ENCODE results near the gene ATP5F1A. TPM values are rescaled to one million over a fixed set of nuclear protein-coding genes. Genes with fewer than 3 reads are reported as not detected.

The ATP5F1A gene
- total RNA-seq (2022) (349 and 401 TPM in 2 replicates), Bru-seq, nascent RNA (percentile 91 among the genes with signal in this experiment), BruChase-seq, experiment 1, labeled RNA remaining after a 2-hour chase (percentile 92 among the genes with signal in this experiment), BruChase-seq, experiment 2, labeled RNA remaining after a 6-hour chase (percentile 97 among the genes with signal in this experiment)
- long read RNA-seq, full-length matches to known transcripts, result 1,698 of 1,802 reads
- long read RNA-seq, partial matches to known transcripts, result 82 of 1,802 reads
- long read RNA-seq, other reads (novel, unspliced or antisense), result 22 of 1,802 reads

DNA sequence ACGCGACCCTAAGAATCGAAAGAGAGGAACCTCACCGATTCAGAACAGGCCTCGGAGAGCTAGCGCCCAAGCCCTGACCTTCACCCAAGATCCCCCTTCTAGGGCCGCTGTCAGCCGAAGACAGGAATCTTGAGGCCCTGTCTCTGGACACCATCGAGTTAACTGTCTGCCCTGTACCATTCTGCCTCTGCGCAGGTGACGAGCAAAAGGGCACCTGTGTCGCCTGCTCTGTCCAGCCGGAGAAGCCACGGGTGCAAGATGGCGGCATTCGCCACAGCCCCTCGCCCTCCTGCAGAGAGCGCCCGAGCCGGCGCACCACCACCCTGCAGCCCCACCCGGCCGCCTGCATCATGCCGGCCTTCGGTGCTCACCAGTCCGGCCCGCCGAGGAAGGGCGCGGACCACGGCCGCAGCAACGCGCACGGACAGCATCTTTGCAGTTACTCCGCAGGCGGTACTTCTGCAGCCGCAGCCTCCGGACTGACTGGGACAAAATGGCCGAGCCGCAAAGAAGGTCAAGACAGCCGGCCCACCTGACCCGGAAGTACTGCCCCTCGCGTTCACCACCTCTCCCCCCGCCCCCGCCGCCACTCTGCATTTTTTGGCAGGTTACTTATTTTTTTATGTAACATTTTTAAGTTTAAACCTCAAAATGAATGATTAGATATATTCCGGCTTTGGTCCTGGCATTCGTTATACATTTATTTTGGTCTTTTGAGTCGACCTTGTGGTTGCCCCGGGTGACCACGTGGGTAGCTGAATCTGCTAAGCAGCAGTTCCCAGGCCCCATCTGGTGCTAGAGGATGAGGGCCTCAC, at the start of gene ATP5F1A:
Gene ATP5F1A (minus strand): TSS at position 496 of the 815 bp plus-strand sequence. CDS start 65 bp downstream, at position 431.
- Mint-ChIP-seq H3K36me3 (ENCODE audit: insufficient read depth, unreplicated experiment) (peaks cover 16% of the 10 kb centered on the region), H3K27ac (ENCODE audit: unreplicated experiment) (peak within 1 kb of the TSS; percentile 56), H3K4me3 (ENCODE audit: unreplicated experiment) (peak within 1 kb of the TSS; percentile 72), H3K9me3 (ENCODE audit: unreplicated experiment) (no peaks in the 10 kb centered on the region), H3K27me3 (ENCODE audit: insufficient read depth, unreplicated experiment) (no peaks in the 10 kb centered on the region), H3K4me1 (ENCODE audit: low read depth, unreplicated experiment) (no peaks in the 10 kb centered on the region)
- TF ChIP-seq, protein P1, sequence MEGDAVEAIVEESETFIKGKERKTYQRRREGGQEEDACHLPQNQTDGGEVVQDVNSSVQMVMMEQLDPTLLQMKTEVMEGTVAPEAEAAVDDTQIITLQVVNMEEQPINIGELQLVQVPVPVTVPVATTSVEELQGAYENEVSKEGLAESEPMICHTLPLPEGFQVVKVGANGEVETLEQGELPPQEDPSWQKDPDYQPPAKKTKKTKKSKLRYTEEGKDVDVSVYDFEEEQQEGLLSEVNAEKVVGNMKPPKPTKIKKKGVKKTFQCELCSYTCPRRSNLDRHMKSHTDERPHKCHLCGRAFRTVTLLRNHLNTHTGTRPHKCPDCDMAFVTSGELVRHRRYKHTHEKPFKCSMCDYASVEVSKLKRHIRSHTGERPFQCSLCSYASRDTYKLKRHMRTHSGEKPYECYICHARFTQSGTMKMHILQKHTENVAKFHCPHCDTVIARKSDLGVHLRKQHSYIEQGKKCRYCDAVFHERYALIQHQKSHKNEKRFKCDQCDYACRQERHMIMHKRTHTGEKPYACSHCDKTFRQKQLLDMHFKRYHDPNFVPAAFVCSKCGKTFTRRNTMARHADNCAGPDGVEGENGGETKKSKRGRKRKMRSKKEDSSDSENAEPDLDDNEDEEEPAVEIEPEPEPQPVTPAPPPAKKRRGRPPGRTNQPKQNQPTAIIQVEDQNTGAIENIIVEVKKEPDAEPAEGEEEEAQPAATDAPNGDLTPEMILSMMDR (IDR thresholded peaks at IDR 0.05; ENCODE audit: insufficient read depth in 1 of 2, low read depth in 1 of 2, low read length in 1 of 2, severe bottlenecking in 1 of 2, unreplicated experiment in 1 of 2), result no peak
- H3K4me3 ChIP-seq (ENCODE audit: low read depth, low read length), result peak within 1 kb of the TSS; percentile 58
- BruUV-seq (replicated peaks), result no TSS peak
- ChIA-PET POLR2A (no interaction called here), CTCF (interaction anchor here (1.4 kb wide), 1 partner anchor 24 kb away, joined by 3 read pairs; no protein-coding TSS in a partner anchor)
- H3K27me3 ChIP-seq (replicated peaks; ENCODE audit: control insufficient read depth, insufficient read depth, low read length), result no peaks in the 10 kb centered on the region
- no peaks in the 10 kb centered on the region for H3K9me3 ChIP-seq
- peak; percentile 77 to 79 for DNase-seq
- no peaks in the 10 kb centered on the region; the same call in 1 of the 2 replicates for H3K4me1 ChIP-seq
- intact Hi-C loops (cut with micrococcal nuclease; ENCODE audit: unreplicated experiment), result no loop called here
- H3K36me3 ChIP-seq (ENCODE audit: control insufficient read depth, insufficient read depth, low read length), result no peaks in the 10 kb centered on the region

DNA sequence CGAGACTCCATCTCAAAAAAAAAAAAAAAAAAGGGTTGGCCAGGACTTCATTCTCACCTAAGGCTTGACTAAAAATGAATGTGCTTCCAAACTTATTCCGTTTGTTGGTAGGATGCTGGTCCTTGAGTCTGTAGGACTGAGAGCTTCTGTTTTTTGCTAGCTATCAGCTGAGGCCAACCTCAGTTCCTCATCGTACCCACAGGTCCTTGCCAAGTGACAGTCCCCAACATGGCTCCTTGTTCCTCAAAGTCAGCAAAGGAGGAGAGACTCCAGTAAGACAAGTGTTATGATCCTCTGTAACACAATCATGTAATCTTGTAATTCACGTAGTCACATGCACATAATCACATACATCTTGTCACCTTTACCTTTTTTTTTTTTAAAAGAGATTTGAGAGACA, 43.1 kb upstream of the ATP5F1A start:
- no peak for DNase-seq
- Mint-ChIP-seq H3K4me3 (ENCODE audit: unreplicated experiment) (no peak overlapping the region), H3K36me3 (ENCODE audit: insufficient read depth, unreplicated experiment) (no peaks in the 10 kb centered on the region), H3K9me3 (ENCODE audit: unreplicated experiment) (no peaks in the 10 kb centered on the region), H3K27me3 (ENCODE audit: insufficient read depth, unreplicated experiment) (no peaks in the 10 kb centered on the region), H3K4me1 (ENCODE audit: low read depth, unreplicated experiment) (no peaks in the 10 kb centered on the region), H3K27ac (ENCODE audit: unreplicated experiment) (no peak overlapping the region)
- no peaks in the 10 kb centered on the region for H3K27me3 ChIP-seq (replicated peaks; ENCODE audit: control insufficient read depth, insufficient read depth, low read length)
- ChIA-PET CTCF (interaction anchor here (0.7 kb wide), 1 partner anchor 377 kb away, joined by 4 read pairs; no protein-coding TSS in a partner anchor), POLR2A (no interaction called here)
- intact Hi-C loops (cut with micrococcal nuclease; ENCODE audit: unreplicated experiment), result no loop called here
- no peak overlapping the region for H3K4me3 ChIP-seq (ENCODE audit: low read depth, low read length)
- H3K4me1 ChIP-seq, result no peaks in the 10 kb centered on the region
- no peaks in the 10 kb centered on the region for H3K9me3 ChIP-seq
- no peaks in the 10 kb centered on the region for H3K36me3 ChIP-seq (ENCODE audit: control insufficient read depth, insufficient read depth, low read length)
- BruUV-seq (replicated peaks), result no TSS peak
- TF ChIP-seq, protein P1 (IDR thresholded peaks at IDR 0.05; ENCODE audit: insufficient read depth in 1 of 2, low read depth in 1 of 2, low read length in 1 of 2, severe bottlenecking in 1 of 2, unreplicated experiment in 1 of 2), result no peak

DNA sequence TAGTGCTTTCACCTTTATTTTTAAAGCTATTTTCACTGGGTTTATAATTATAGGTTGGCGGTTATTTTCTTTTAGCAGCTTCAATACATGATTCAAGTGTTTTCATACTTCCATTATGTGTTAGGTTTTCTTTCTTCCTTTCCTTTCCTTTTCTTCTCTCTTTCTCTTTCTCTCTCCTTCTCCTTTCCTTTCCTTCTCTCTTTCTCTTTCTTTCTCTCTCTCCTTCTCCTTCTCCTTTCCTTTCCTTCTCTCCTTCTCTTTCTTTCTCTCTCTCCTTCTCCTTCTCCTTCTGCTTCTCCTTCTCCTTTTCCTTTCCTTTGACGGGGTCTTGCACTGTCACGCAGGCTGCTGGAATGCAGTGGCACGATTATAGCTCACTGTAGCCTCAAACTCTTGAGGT, 42.1 kb upstream of the ATP5F1A start:
- no peak overlapping the region for H3K27ac Mint-ChIP-seq (ENCODE audit: unreplicated experiment)
- Histone ChIP-seq H3K36me3 (ENCODE audit: control insufficient read depth, insufficient read depth, low read length) (no peaks in the 10 kb centered on the region), H3K27me3 (replicated peaks; ENCODE audit: control insufficient read depth, insufficient read depth, low read length) (no peaks in the 10 kb centered on the region), H3K4me3 (ENCODE audit: low read depth, low read length) (no peak overlapping the region), H3K4me1 (no peaks in the 10 kb centered on the region), H3K9me3 (no peaks in the 10 kb centered on the region)
- CTCF ChIA-PET, result no interaction called here
- H3K27me3 Mint-ChIP-seq (ENCODE audit: insufficient read depth, unreplicated experiment), result no peaks in the 10 kb centered on the region
- intact Hi-C loops (cut with micrococcal nuclease; ENCODE audit: unreplicated experiment), result no loop called here
- no peak overlapping the region for H3K4me3 Mint-ChIP-seq (ENCODE audit: unreplicated experiment)
- DNase-seq, result no peak
- no peaks in the 10 kb centered on the region for H3K36me3 Mint-ChIP-seq (ENCODE audit: insufficient read depth, unreplicated experiment)
- H3K9me3 Mint-ChIP-seq (ENCODE audit: unreplicated experiment), result no peaks in the 10 kb centered on the region
- H3K4me1 Mint-ChIP-seq (ENCODE audit: low read depth, unreplicated experiment), result no peaks in the 10 kb centered on the region
- POLR2A ChIA-PET, result interaction anchor here (0.7 kb wide), 1 partner anchor 120 kb away, joined by 4 read pairs; no protein-coding TSS in a partner anchor
- no TSS peak for BruUV-seq (replicated peaks)
- TF ChIP-seq, protein P1 (IDR thresholded peaks at IDR 0.05; ENCODE audit: insufficient read depth in 1 of 2, low read depth in 1 of 2, low read length in 1 of 2, severe bottlenecking in 1 of 2, unreplicated experiment in 1 of 2), result no peak
